Adipose tissue (tissue), 3 donors: ENCODE data around the gene CALCOCO1. TPM values are rescaled to one million over a fixed set of nuclear protein-coding genes. Genes with fewer than 3 reads are reported as not detected.

Source experiments
- H3K27ac ChIP-seq: one replicate; pipeline ENCODE4 v1.5.1; 2013; ENCODE audit warnings: low read depth, low read length
- WGBS, 3 donors: extraction: QIAGEN DNeasy Blood & Tissue Kit; methylation state at CpG; one replicate each; pipeline ENCODE4 v1.1.7; 2013; 5-methylcytosine and 5-hydroxymethylcytosine counted together
- polyA plus RNA-seq, 3 donors: library from polyadenylated mRNA; stranded (reverse); fragments of 200-250 nt; gene quantifications; one replicate each; pipeline ENCODE4 v1.2.3, GENCODE V29; 2013
- donor health status: healthy with polysubstance abuse.
- donor health status: Bipolar disorder and iron deficiency.
- donor health status: healthy.

The CALCOCO1 gene
- polyA plus RNA-seq, 3 donors, result 82.7 to 149 (median 116) TPM

- H3K27ac ChIP-seq, result no peak overlapping the region
- WGBS, 3 donors, result 55 to 68% (median 61%) methylated on average over 5 of the region's 5 CpGs
Observed at GRCh38 chr12:53677800-53678148, 49.5 kb downstream of the CALCOCO1 start.

- WGBS, 3 donors, result 9 to 33% (median 10%) methylated on average over 51 of the region's 51 CpGs
- peak overlapping the region; percentile 70 for H3K27ac ChIP-seq
Observed at GRCh38 chr12:53677016-53677799, 50.0 kb downstream of the CALCOCO1 start.

GRCh38 chr12:53676656-53677015, 50.6 kb downstream of the CALCOCO1 start:
- peak overlapping the region; percentile 70 for H3K27ac ChIP-seq
- WGBS, 3 donors, result 3 to 16% (median 3%) methylated on average over 15 of the region's 15 CpGs

- peak within 1 kb of the TSS; percentile 70 for H3K27ac ChIP-seq
- WGBS, 3 donors, result 0 to 1% (median 1%) methylated on average over 61 of the region's 61 CpGs
Observed at GRCh38 chr12:53675701-53676607, 51.3 kb downstream of the CALCOCO1 start, which contains the start of gene ATP5MC2. Gene ATP5MC2 (minus strand): TSS chr12:53676083. CDS start chr12:53672614, 3,469 bp downstream.

- 33 to 37% (median 35%) methylated on average over 8 of the region's 8 CpGs for whole genome bisulfite sequencing, 3 donors
- H3K27ac ChIP-seq, result no peak overlapping the region
Observed at GRCh38 chr12:53674977-53675700, 52.1 kb downstream of the CALCOCO1 start.

GRCh38 chr12:53670971-53671370, 56.3 kb downstream of the CALCOCO1 start:
- no peak overlapping the region for H3K27ac ChIP-seq

- 89 to 93% (median 91%) methylated on average over 7 of the region's 7 CpGs for WGBS, 3 donors
- H3K27ac ChIP-seq, result no peak overlapping the region
Observed at GRCh38 chr12:53670308-53670707, 56.9 kb downstream of the CALCOCO1 start.

- 83 to 95% (median 95%) methylated on average over 2 of the region's 2 CpGs for WGBS, 3 donors
- H3K27ac ChIP-seq, result no peak overlapping the region
Observed at GRCh38 chr12:53667080-53667479, 60.2 kb downstream of the CALCOCO1 start.

GRCh38 chr12:53664936-53665335, 62.3 kb downstream of the CALCOCO1 start:
- H3K27ac ChIP-seq, result no peak overlapping the region
- 65 to 77% (median 70%) methylated on average over 7 of the region's 7 CpGs for WGBS, 3 donors

- WGBS, 3 donors, result 74 to 98% (median 84%) methylated on average over 5 of the region's 5 CpGs
- H3K27ac ChIP-seq, result no peak overlapping the region
Observed at GRCh38 chr12:53664191-53664590, 63.1 kb downstream of the CALCOCO1 start.

- no peak overlapping the region for H3K27ac ChIP-seq
- WGBS, 3 donors, result 53 to 68% (median 55%) methylated on average over 5 of the region's 5 CpGs
Observed at GRCh38 chr12:53660041-53660440, 67.2 kb downstream of the CALCOCO1 start.

GRCh38 chr12:53659571-53659981, 67.7 kb downstream of the CALCOCO1 start:
- WGBS, 3 donors, result 10 to 46% (median 39%) methylated on average over 2 of the region's 2 CpGs
- no peak overlapping the region for H3K27ac ChIP-seq

GRCh38 chr12:53659011-53659551, 68.2 kb downstream of the CALCOCO1 start:
- no peak overlapping the region for H3K27ac ChIP-seq
- 19 to 55% (median 44%) methylated on average over 3 of the region's 3 CpGs for WGBS, 3 donors

Other genes starting within 250 kb of the CALCOCO1 start
- 10 to 100 TPM in 1 of 3 donors, 1 to 10 TPM in 2; 4.6 to 23.1 (median 8.6) TPM for gene MAP3K12, start 228.0 kb downstream of the CALCOCO1 start, polyA plus RNA-seq
- gene TARBP2, start 226.2 kb downstream of the CALCOCO1 start, polyA plus RNA-seq, result 10 to 100 TPM; 19.0 to 28.0 (median 19.7) TPM
- gene NPFF, start 220.0 kb downstream of the CALCOCO1 start, polyA plus RNA-seq, result 1 to 10 TPM in 1 of 3 donors, under 1 TPM in 1, not detected in 1; 0.21 to 2.6 TPM
- gene ATF7, start 101.1 kb downstream of the CALCOCO1 start, polyA plus RNA-seq, result 10 to 100 TPM in 2 of 3 donors, 1 to 10 TPM in 1; 9.5 to 35.0 (median 25.7) TPM
- gene ATP5MC2, start 51.4 kb downstream of the CALCOCO1 start, polyA plus RNA-seq, result 100 to 1,000 TPM; 273 to 423 (median 415) TPM
- gene CISTR, start 24.5 kb upstream of the CALCOCO1 start, polyA plus RNA-seq, result not detected
- gene HOXC13, start 211.4 kb upstream of the CALCOCO1 start, polyA plus RNA-seq, result under 1 TPM in 2 of 3 donors, not detected in 1; 0.03 to 0.45 TPM
- under 1 TPM in 1 of 3 donors, not detected in 2; 0.02 TPM for gene HOXC12, start 227.5 kb upstream of the CALCOCO1 start, polyA plus RNA-seq
- gene HOXC11, start 245.7 kb upstream of the CALCOCO1 start, polyA plus RNA-seq, result not detected
- gene HOTAIR, start 247.5 kb upstream of the CALCOCO1 start, polyA plus RNA-seq, result not detected